NCI-H1092 treated with DMSO at 0.1 percent for 48 hours (cell line): Measurements from ENCODE around the gene TMC6.
"Not testable (repeated sequence)": the region's sequence is repeated elsewhere in the genome, so short reads cannot be mapped to it uniquely, and the experiment has no call there.

ENCODE experiments used
- DNase-seq: peaks from one replicate; lab custom pipeline; 2025; lab: John Stamatoyannopoulos, UW

Gene TMC6

GRCh38 chr17:78110363-78111015 lies 18.1 kb downstream of the TMC6 start:
- DNase-seq: no peak

- no peak for DNase-seq
Observed at GRCh38 chr17:78109489-78109761, 19.1 kb downstream of the TMC6 start.

GRCh38 chr17:78108726-78109488 lies 19.6 kb downstream of the TMC6 start:
- DNase-seq: no peak

- no peak for DNase-seq
Observed at GRCh38 chr17:78107976-78108725, 20.4 kb downstream of the TMC6 start.

- DNase-seq: no peak
Observed at GRCh38 chr17:78107457-78107856, 21.1 kb downstream of the TMC6 start.

GRCh38 chr17:78106211-78106610 lies 22.3 kb downstream of the TMC6 start:
- no peak for DNase-seq

- no peak for DNase-seq
Observed at GRCh38 chr17:78105551-78105950, 23.0 kb downstream of the TMC6 start.

GRCh38 chr17:78105101-78105500 lies 23.5 kb downstream of the TMC6 start:
- DNase-seq: no peak

- no peak for DNase-seq
Observed at GRCh38 chr17:78104540-78104941, 24.0 kb downstream of the TMC6 start.

- DNase-seq: no peak
Observed at GRCh38 chr17:78103311-78103710, 25.2 kb downstream of the TMC6 start.

GRCh38 chr17:78101542-78101941 lies 27.0 kb downstream of the TMC6 start:
- DNase-seq: no peak

- no peak for DNase-seq
Observed at GRCh38 chr17:78101112-78101511, 27.4 kb downstream of the TMC6 start.

GRCh38 chr17:78096093-78096492 lies 32.5 kb downstream of the TMC6 start:
- DNase-seq: no peak

- no peak for DNase-seq
Observed at GRCh38 chr17:78095035-78095434, 33.5 kb downstream of the TMC6 start.

GRCh38 chr17:78092794-78093324 lies 35.7 kb downstream of the TMC6 start:
- no peak for DNase-seq

- no peak for DNase-seq
Observed at GRCh38 chr17:78089576-78090281, 38.8 kb downstream of the TMC6 start.

- DNase-seq: no peak
Observed at GRCh38 chr17:78088529-78088928, 40.0 kb downstream of the TMC6 start.

GRCh38 chr17:78086740-78087139 lies 41.8 kb downstream of the TMC6 start:
- DNase-seq: no peak

- DNase-seq: no peak
Observed at GRCh38 chr17:78082988-78083387, 45.6 kb downstream of the TMC6 start.

GRCh38 chr17:78082355-78082872 lies 46.1 kb downstream of the TMC6 start:
- not testable (repeated sequence) for DNase-seq

- no peak for DNase-seq
Observed at GRCh38 chr17:78081551-78081950, 47.0 kb downstream of the TMC6 start.

GRCh38 chr17:78079253-78079652 lies 49.3 kb downstream of the TMC6 start:
- DNase-seq: no peak
